DND-41 (cell line): ENCODE results near the gene ZNF844.

Source experiments
- EZH2 ChIP-seq: IDR thresholded peaks from 3 replicates; pipeline ENCODE4 v1.6.1; 2012; ENCODE audit warnings: borderline replicate concordance, low read depth, mild to moderate bottlenecking, moderate library complexity, low read length, inconsistent platforms; ENCODE audit not compliant: severe bottlenecking
- TF ChIP-seq, protein P1 (sequence below): IDR thresholded peaks from 2 replicates; pipeline ENCODE4 v1.5.1; 2012; ENCODE audit warnings: borderline replicate concordance, low read length, moderate library complexity, mild to moderate bottlenecking; ENCODE audit not compliant: poor library complexity, severe bottlenecking; ENCODE audit errors: extremely low read depth

DNA sequence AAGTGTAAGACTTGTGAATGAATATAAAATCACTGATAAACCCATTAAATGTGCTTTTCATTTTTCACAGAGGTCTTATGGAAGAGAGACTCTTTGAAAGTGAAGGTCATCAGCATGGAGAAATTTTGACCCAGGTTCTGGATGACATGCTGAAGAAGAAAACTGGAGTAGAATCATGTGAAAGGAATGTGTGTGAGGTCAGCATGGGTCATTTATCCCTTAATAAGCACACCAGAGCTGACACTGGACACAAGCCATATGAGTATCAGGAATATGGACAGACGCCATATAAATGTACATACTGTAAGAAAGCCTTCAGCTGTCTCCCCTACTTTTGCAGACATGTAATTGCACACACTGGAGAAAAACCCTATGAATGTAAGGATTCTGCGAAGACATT, 46.6 kb downstream of the ZNF844 start:
- TF ChIP-seq, protein P1, sequence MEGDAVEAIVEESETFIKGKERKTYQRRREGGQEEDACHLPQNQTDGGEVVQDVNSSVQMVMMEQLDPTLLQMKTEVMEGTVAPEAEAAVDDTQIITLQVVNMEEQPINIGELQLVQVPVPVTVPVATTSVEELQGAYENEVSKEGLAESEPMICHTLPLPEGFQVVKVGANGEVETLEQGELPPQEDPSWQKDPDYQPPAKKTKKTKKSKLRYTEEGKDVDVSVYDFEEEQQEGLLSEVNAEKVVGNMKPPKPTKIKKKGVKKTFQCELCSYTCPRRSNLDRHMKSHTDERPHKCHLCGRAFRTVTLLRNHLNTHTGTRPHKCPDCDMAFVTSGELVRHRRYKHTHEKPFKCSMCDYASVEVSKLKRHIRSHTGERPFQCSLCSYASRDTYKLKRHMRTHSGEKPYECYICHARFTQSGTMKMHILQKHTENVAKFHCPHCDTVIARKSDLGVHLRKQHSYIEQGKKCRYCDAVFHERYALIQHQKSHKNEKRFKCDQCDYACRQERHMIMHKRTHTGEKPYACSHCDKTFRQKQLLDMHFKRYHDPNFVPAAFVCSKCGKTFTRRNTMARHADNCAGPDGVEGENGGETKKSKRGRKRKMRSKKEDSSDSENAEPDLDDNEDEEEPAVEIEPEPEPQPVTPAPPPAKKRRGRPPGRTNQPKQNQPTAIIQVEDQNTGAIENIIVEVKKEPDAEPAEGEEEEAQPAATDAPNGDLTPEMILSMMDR: no peak
- TF ChIP-seq EZH2: no peak
